SK-N-SH (cell line): Measurements from ENCODE around the gene PSME4.

Experiments used
- ELF1 ChIP-seq: IDR thresholded peaks from 2 replicates; pipeline ENCODE4 v1.4.0; 2012
- NFIC ChIP-seq: IDR thresholded peaks from 2 replicates; pipeline ENCODE4 v1.4.0; 2012; ENCODE audit warnings: borderline replicate concordance
- NRF1 ChIP-seq: IDR thresholded peaks from 2 replicates; pipeline ENCODE4 v1.6.1; 2012; ENCODE audit warnings: low read depth, mild to moderate bottlenecking, low read length
- PBX3 ChIP-seq: IDR thresholded peaks from 2 replicates; pipeline ENCODE4; 2012
- POLR2AphosphoS5 ChIP-seq: IDR thresholded peaks from 2 replicates; pipeline ENCODE4 v1.6.1; 2012; ENCODE audit warnings: low read depth, low read length
- RCOR1 ChIP-seq: fragments of 150-350 bp; IDR thresholded peaks from 2 replicates; pipeline ENCODE4 v1.6.1; 2017; ENCODE audit warnings: antibody characterized with exemption, low read length
- RFX5 ChIP-seq: IDR thresholded peaks from 2 replicates; pipeline ENCODE4 v1.6.1; 2012; ENCODE audit warnings: mild to moderate bottlenecking, improper control_type of control experiment, low read length
- YY1 ChIP-seq: IDR thresholded peaks from 2 replicates; pipeline ENCODE4 v1.4.0; 2012; ENCODE audit warnings: low read depth, mild to moderate bottlenecking
- TF ChIP-seq, protein P1 (sequence below): IDR thresholded peaks from 2 replicates; pipeline ENCODE4 v1.4.0; 2012; ENCODE audit warnings: low read depth
- TF ChIP-seq, protein P2 (sequence below): fragments of 200-600 bp; sonication (generic); IDR thresholded peaks from 2 replicates; pipeline ENCODE4 v1.6.1; 2017; ENCODE audit warnings: antibody characterized with exemption, mild to moderate bottlenecking, moderate library complexity
- TF ChIP-seq, protein P3 (sequence below): fragments of 150-350 bp; IDR thresholded peaks from 2 replicates; pipeline ENCODE4 v1.6.1; 2017; ENCODE audit warnings: antibody characterized with exemption, low read length, low read depth, borderline replicate concordance
- TF ChIP-seq, protein P4 (sequence below): fragments of 150-350 bp; IDR thresholded peaks from 2 replicates; pipeline ENCODE4 v1.6.1; 2016; ENCODE audit warnings: mild to moderate bottlenecking, low read depth, low read length

GRCh38 chr2:54000524-54000923, 29.7 kb upstream of the PSME4 start:
- TF ChIP-seq RCOR1 (no peak), RFX5 (no peak), NFIC (no peak), POLR2AphosphoS5 (no peak), ELF1 (no peak), YY1 (no peak), PBX3 (no peak), NRF1 (no peak)
- TF ChIP-seq, protein P1, sequence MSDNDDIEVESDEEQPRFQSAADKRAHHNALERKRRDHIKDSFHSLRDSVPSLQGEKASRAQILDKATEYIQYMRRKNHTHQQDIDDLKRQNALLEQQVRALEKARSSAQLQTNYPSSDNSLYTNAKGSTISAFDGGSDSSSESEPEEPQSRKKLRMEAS = no peak
- TF ChIP-seq, protein P2, sequence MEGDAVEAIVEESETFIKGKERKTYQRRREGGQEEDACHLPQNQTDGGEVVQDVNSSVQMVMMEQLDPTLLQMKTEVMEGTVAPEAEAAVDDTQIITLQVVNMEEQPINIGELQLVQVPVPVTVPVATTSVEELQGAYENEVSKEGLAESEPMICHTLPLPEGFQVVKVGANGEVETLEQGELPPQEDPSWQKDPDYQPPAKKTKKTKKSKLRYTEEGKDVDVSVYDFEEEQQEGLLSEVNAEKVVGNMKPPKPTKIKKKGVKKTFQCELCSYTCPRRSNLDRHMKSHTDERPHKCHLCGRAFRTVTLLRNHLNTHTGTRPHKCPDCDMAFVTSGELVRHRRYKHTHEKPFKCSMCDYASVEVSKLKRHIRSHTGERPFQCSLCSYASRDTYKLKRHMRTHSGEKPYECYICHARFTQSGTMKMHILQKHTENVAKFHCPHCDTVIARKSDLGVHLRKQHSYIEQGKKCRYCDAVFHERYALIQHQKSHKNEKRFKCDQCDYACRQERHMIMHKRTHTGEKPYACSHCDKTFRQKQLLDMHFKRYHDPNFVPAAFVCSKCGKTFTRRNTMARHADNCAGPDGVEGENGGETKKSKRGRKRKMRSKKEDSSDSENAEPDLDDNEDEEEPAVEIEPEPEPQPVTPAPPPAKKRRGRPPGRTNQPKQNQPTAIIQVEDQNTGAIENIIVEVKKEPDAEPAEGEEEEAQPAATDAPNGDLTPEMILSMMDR = no peak
- TF ChIP-seq, protein P3, sequence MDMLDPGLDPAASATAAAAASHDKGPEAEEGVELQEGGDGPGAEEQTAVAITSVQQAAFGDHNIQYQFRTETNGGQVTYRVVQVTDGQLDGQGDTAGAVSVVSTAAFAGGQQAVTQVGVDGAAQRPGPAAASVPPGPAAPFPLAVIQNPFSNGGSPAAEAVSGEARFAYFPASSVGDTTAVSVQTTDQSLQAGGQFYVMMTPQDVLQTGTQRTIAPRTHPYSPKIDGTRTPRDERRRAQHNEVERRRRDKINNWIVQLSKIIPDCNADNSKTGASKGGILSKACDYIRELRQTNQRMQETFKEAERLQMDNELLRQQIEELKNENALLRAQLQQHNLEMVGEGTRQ = no peak
- TF ChIP-seq, protein P4, sequence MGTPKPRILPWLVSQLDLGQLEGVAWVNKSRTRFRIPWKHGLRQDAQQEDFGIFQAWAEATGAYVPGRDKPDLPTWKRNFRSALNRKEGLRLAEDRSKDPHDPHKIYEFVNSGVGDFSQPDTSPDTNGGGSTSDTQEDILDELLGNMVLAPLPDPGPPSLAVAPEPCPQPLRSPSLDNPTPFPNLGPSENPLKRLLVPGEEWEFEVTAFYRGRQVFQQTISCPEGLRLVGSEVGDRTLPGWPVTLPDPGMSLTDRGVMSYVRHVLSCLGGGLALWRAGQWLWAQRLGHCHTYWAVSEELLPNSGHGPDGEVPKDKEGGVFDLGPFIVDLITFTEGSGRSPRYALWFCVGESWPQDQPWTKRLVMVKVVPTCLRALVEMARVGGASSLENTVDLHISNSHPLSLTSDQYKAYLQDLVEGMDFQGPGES = no peak
